ENCODE data around the gene RFX5. TPM values are rescaled to one million over a fixed set of nuclear protein-coding genes. Genes with fewer than 3 reads are reported as not detected.

Gene RFX5
- total and polyA plus RNA-seq, 8 donors = 9.9 to 117 (median 21.9) TPM

DNA sequence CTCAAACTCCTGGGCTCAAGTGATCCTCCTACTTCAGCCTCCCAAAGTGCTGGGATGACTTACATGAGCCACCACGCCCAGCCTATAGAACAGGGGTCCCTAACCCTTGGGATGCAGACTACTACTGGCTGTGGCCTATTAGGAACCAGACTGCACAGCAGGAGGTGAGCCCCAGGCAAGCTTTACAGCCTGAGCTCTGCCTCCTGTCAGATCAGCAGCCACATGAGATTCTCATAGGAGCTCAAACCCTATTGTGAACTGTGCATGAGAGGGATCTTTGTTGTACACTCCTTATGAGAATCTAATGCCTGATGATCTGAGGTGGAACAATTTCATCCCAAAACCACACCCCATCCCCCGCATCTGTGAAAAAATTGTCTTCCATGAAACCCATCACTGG, 39.0 kb upstream of the RFX5 start:
- no peak for DNase-seq
- WGBS, 5 donors = 74 to 93% (median 82%) methylated on average over 2 of the region's 2 CpGs

DNA sequence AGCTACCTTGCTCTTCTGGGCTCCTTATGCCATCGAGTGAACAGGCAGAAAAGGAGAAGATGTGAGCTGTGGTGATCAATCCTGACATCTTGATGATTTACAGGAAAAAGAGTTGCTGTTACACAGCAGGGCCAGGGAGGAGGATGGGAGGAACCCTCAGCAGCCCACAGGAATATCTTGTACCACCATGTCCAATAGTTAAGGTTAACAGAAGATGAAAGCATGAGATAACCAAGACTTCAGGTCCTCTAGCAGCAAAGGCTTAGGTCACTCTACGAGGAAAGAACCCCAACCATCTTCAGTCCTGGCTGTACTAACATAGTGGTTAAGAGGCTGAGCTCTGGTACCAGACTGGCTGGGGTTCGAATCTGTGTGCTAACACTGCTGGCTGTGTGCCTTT, 37.5 kb upstream of the RFX5 start:
- intact Hi-C loops (cut with DNase I; ENCODE audit: low total_unique reads) = no loop called here
- Histone ChIP-seq H3K4me3 (no peak overlapping the region), H3K27me3 (no peaks in the 10 kb centered on the region), H3K27ac (no peak overlapping the region), H3K9me3 (no peaks in the 10 kb centered on the region), H3K36me3 (no peaks in the 10 kb centered on the region), H3K4me1 (no peaks in the 10 kb centered on the region)
- 67 to 79% (median 69%) methylated on average over 3 of the region's 3 CpGs for WGBS, 5 donors
- TF ChIP-seq POLR2A (IDR thresholded peaks at IDR 0.05) (no peak), POLR2AphosphoS5 (IDR thresholded peaks at IDR 0.05) (no peak), EP300 (IDR thresholded peaks at IDR 0.05) (no peak)
- TF ChIP-seq, protein P1, sequence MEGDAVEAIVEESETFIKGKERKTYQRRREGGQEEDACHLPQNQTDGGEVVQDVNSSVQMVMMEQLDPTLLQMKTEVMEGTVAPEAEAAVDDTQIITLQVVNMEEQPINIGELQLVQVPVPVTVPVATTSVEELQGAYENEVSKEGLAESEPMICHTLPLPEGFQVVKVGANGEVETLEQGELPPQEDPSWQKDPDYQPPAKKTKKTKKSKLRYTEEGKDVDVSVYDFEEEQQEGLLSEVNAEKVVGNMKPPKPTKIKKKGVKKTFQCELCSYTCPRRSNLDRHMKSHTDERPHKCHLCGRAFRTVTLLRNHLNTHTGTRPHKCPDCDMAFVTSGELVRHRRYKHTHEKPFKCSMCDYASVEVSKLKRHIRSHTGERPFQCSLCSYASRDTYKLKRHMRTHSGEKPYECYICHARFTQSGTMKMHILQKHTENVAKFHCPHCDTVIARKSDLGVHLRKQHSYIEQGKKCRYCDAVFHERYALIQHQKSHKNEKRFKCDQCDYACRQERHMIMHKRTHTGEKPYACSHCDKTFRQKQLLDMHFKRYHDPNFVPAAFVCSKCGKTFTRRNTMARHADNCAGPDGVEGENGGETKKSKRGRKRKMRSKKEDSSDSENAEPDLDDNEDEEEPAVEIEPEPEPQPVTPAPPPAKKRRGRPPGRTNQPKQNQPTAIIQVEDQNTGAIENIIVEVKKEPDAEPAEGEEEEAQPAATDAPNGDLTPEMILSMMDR (IDR thresholded peaks at IDR 0.05) = no peak
- no peak for DNase-seq

More for the DNA sequence above, 39.0 kb upstream of the RFX5 start:
- Histone ChIP-seq H3K4me1 (no peaks in the 10 kb centered on the region), H3K27ac (no peak overlapping the region), H3K36me3 (no peaks in the 10 kb centered on the region), H3K4me3 (no peak overlapping the region), H3K9me3 (no peaks in the 10 kb centered on the region), H3K27me3 (no peaks in the 10 kb centered on the region)
- TF ChIP-seq EP300 (IDR thresholded peaks at IDR 0.05) (no peak), POLR2AphosphoS5 (IDR thresholded peaks at IDR 0.05) (no peak), POLR2A (IDR thresholded peaks at IDR 0.05) (no peak)
- TF ChIP-seq, protein P1 (IDR thresholded peaks at IDR 0.05) = no peak
- intact Hi-C loops (cut with DNase I; ENCODE audit: low total_unique reads) = no loop called here

DNA sequence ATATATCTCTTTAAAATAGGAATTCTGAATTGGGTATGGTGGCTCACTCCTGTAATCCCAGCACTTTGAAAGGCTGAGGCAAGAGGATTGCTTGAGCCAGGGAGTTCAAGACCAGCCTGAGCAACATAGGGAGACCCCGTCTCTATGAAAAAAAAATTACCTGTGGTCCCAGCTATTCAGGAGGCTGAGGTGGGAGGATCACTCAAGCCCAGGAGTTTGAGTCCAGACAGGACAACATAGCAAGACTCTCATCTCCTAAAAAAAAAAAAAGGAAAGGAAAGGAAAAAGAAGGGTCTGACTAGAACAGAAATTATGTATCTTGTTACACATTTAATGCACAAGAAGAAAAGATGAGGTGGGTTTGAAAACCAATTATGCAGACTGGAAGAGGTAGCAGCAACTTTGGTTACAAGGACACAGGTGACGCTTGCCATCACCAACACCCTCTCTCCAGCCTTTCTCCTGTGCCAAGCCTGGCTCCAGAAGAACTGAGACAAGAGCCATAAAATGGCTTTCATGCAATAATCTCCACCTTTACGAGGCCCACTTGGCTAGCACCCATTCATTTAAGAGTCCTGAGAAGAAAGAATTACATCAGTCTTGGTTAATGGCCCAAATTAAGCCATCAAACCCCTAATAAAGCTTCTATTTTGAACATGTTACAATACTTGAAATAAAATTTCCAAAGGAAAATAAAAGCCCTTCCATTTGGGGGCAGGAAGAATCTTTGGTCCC, 30.3 kb upstream of the RFX5 start:
- H3K9me3 ChIP-seq = no peaks in the 10 kb centered on the region
- H3K4me3 ChIP-seq = no peak overlapping the region
- TF ChIP-seq POLR2AphosphoS5 (IDR thresholded peaks at IDR 0.05) = no peak
- no peak for TF ChIP-seq EP300 (IDR thresholded peaks at IDR 0.05)
- TF ChIP-seq POLR2A (IDR thresholded peaks at IDR 0.05) = no peak
- TF ChIP-seq, protein P1 (IDR thresholded peaks at IDR 0.05) = no peak
- H3K27ac ChIP-seq = no peak overlapping the region
- no peaks in the 10 kb centered on the region for H3K27me3 ChIP-seq
- H3K36me3 ChIP-seq = no peaks in the 10 kb centered on the region
- DNase-seq = no peak
- WGBS, 5 donors = 76 to 86% (median 81%) methylated on average over 3 of the region's 3 CpGs
- intact Hi-C loops (cut with DNase I; ENCODE audit: low total_unique reads) = no loop called here
- H3K4me1 ChIP-seq = peaks cover 7 to 18% (median 17%) of the 10 kb centered on the region in 4 donors

DNA sequence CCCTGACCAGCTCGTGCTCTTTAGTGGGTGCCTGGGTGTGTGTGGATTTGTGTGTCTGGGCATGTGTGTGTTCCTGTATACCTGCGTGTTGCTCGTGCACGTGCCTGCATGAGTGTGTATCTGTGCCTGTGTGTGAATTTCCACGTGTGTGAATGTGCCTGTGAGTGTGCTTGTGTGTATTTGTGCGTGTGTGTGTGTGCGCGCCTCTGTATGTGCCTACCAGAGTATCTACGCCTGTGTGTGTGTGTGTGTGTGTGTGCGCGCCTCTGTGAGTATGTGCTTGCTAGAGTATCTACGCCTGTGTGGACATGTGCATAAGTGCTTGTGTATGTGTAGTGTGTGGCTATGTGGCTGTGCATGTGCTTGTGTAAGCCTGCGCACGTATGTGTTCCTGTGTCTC, 26.1 kb upstream of the RFX5 start:
- H3K4me1 ChIP-seq = peaks cover 42 to 59% (median 57%) of the 10 kb centered on the region in 4 donors
- intact Hi-C loops (cut with DNase I; ENCODE audit: low total_unique reads) = no loop called here
- H3K27ac ChIP-seq = peak overlapping the region in 3 of 5 donors; percentile 89 to 92 (median 89)
- WGBS, 5 donors = 59 to 81% (median 73%) methylated on average over 13 to 14 of the region's 14 CpGs
- DNase-seq = no peak
- no peak overlapping the region for H3K4me3 ChIP-seq
- H3K9me3 ChIP-seq = no peaks in the 10 kb centered on the region
- TF ChIP-seq, protein P1 (IDR thresholded peaks at IDR 0.05) = no peak
- TF ChIP-seq POLR2A (IDR thresholded peaks at IDR 0.05) (no peak), EP300 (IDR thresholded peaks at IDR 0.05) (no peak), POLR2AphosphoS5 (IDR thresholded peaks at IDR 0.05) (no peak)
- peaks cover 0 to 14% (median 9%) of the 10 kb centered on the region in 4 donors for H3K36me3 ChIP-seq
- H3K27me3 ChIP-seq = no peaks in the 10 kb centered on the region
